Left lung (tissue), 10 donors: ENCODE results near the gene MPP2. TPM values are rescaled to one million over a fixed set of nuclear protein-coding genes. Genes with fewer than 3 reads are reported as not detected.
A peak's percentile ranks its signal among the peaks of the same experiment; 100 is the strongest.
"Not testable (repeated sequence)": the region's sequence is repeated elsewhere in the genome, so short reads cannot be mapped to it uniquely, and the experiment has no call there.

Experiments
- ATAC-seq: fragments of 200-7000 bp; cut with Tn5 transposase; one replicate; pipeline ENCODE4 v1.9.1; 2020; ENCODE audit warnings: moderate library complexity
- DNase-seq, 4 donors: peaks; one replicate each; pipeline ENCODE4 v3.0.0-alpha.2; 2013 to 2020
- H3K27ac ChIP-seq, 2 donors: fragments of 200-600 bp; sonication (generic) in 1 of 2; one replicate each; pipeline versions ENCODE4 v1.5.0 to v1.8.0; 2020 to 2021
- H3K27me3 ChIP-seq, 2 donors: fragments of 200-600 bp; sonication (generic) in 1 of 2; one replicate each; pipeline versions ENCODE4 v1.5.0 to v1.8.0; 2020 to 2021
- H3K36me3 ChIP-seq, 2 donors: fragments of 200-600 bp; sonication (generic) in 1 of 2; one replicate each; pipeline versions ENCODE4 v1.5.0 to v1.8.0; 2020 to 2021
- H3K4me1 ChIP-seq, 2 donors: fragments of 200-600 bp; one replicate each; pipeline ENCODE4 v1.8.0; 2021
- H3K4me3 ChIP-seq, 2 donors: fragments of 200-600 bp; sonication (generic) in 1 of 2; one replicate each; pipeline versions ENCODE4 v1.5.0 to v1.8.0; 2020 to 2021; ENCODE audit warnings: mild to moderate bottlenecking in 1 of 2
- H3K9me3 ChIP-seq, 2 donors: fragments of 200-600 bp; sonication (generic) in 1 of 2; one replicate each; pipeline versions ENCODE4 v1.5.0 to v1.8.0; 2020 to 2021
- CTCF ChIP-seq, 2 donors: fragments of 200-600 bp; sonication (generic) in 1 of 2; IDR thresholded peaks; one replicate each; pipeline versions ENCODE4 v1.5.0 to v1.8.0; 2021; ENCODE audit warnings: antibody characterized with exemption in 2 of 2
- intact Hi-C, 2 donors: fragments of 100-400 bp; cut with DNase I; formaldehyde crosslinking; loops; one replicate each; pipeline versions ENCODE4 v1.11.2 to v1.14.2; 2022
- polyA plus RNA-seq, 6 donors: library from polyadenylated mRNA; unstranded; fragments of 120-200 nt; gene quantifications; one replicate each; pipeline ENCODE4 v1.2.1, GENCODE V29; 2013; ENCODE audit not compliant: insufficient read length in 6 of 6
- total RNA-seq, 2 donors: library from RNA; stranded (reverse); fragmentation: NEBNext Ultra II Directional; extraction: Animal tissue kit (Norgen Biotek cat#: 25700); gene quantifications; one replicate each; pipeline ENCODE4 v1.2.1, GENCODE V29; 2021
- donor health status: DM: no; HTN: yes; CAD: no.
- donor health status: DM: no; HTN: no; CAD: no.

MPP2 gene
- total and polyA plus RNA-seq, 8 donors, result 1.5 to 4.9 (median 4.5) TPM

- ATAC-seq, result no peak
- intact Hi-C loops, result no loop called here
Measured at GRCh38 chr17:43932357-43932756, 25.0 kb upstream of the MPP2 start.

GRCh38 chr17:43931062-43931571, 23.8 kb upstream of the MPP2 start:
- intact Hi-C loops, result no loop called here
- no peak for ATAC-seq
- TF ChIP-seq CTCF (IDR thresholded peaks at IDR 0.05), result no peak

More at GRCh38 chr17:43932357-43932756, 25.0 kb upstream of the MPP2 start:
- H3K4me3 ChIP-seq, result no peak overlapping the region
- no peak overlapping the region for H3K27ac ChIP-seq
- DNase-seq, result peak in 1 of 4 donors; percentile 71
- no peaks in the 10 kb centered on the region for H3K36me3 ChIP-seq
- H3K9me3 ChIP-seq, result no peaks in the 10 kb centered on the region
- H3K27me3 ChIP-seq, result peaks cover 2 to 53% of the 10 kb centered on the region in 2 donors
- peaks cover 1 to 4% of the 10 kb centered on the region in 2 donors for H3K4me1 ChIP-seq
- TF ChIP-seq CTCF (IDR thresholded peaks at IDR 0.05), result no peak

GRCh38 chr17:43928609-43929008, 21.3 kb upstream of the MPP2 start:
- Histone ChIP-seq H3K4me1 (peaks cover 6 to 11% of the 10 kb centered on the region in 2 donors), H3K27ac (no peak overlapping the region), H3K27me3 (peaks cover 10 to 67% of the 10 kb centered on the region in 2 donors), H3K36me3 (no peaks in the 10 kb centered on the region), H3K4me3 (no peak overlapping the region), H3K9me3 (no peaks in the 10 kb centered on the region)
- intact Hi-C loops, result no loop called here
- TF ChIP-seq CTCF (IDR thresholded peaks at IDR 0.05), result no peak
- DNase-seq, result no peak
- no peak for ATAC-seq

More at GRCh38 chr17:43931062-43931571, 23.8 kb upstream of the MPP2 start:
- no peaks in the 10 kb centered on the region for H3K9me3 ChIP-seq
- H3K36me3 ChIP-seq, result no peaks in the 10 kb centered on the region
- DNase-seq, result peak in 1 of 4 donors; percentile 13
- peaks cover 10 to 58% of the 10 kb centered on the region in 2 donors for H3K27me3 ChIP-seq
- no peak overlapping the region for H3K4me3 ChIP-seq
- no peak overlapping the region for H3K27ac ChIP-seq
- peaks cover 6 to 11% of the 10 kb centered on the region in 2 donors for H3K4me1 ChIP-seq

- H3K9me3 ChIP-seq, H3K27ac ChIP-seq, DNase-seq, H3K4me3 ChIP-seq, ATAC-seq, H3K36me3 ChIP-seq, intact Hi-C loops: not testable (repeated sequence)
- peaks cover 6 to 11% of the 10 kb centered on the region in 2 donors for H3K4me1 ChIP-seq
- peaks cover 10 to 69% of the 10 kb centered on the region in 2 donors for H3K27me3 ChIP-seq
Measured at GRCh38 chr17:43927929-43928328, 20.6 kb upstream of the MPP2 start.

- Histone ChIP-seq H3K4me3 (no peak overlapping the region), H3K36me3 (no peaks in the 10 kb centered on the region), H3K27me3 (peaks cover 10 to 70% of the 10 kb centered on the region in 2 donors), H3K27ac (no peak overlapping the region), H3K4me1 (peaks cover 6 to 11% of the 10 kb centered on the region in 2 donors), H3K9me3 (no peaks in the 10 kb centered on the region)
- no peak for DNase-seq
- peak; percentile 70 for ATAC-seq
- intact Hi-C loops, result no loop called here
- TF ChIP-seq CTCF (IDR thresholded peaks at IDR 0.05), result no peak
Measured at GRCh38 chr17:43927060-43927864, 19.9 kb upstream of the MPP2 start.
